ENCODE measurements around the gene MATN1.

The MATN1 gene

GRCh38 chr1:30680879-30681278, 42.5 kb downstream of the MATN1 start:
- no peak for DNase-seq (ENCODE audit: low read depth)

- DNase-seq (ENCODE audit: low read depth), result no peak
Measured at GRCh38 chr1:30680429-30680828, 43.0 kb downstream of the MATN1 start.

- DNase-seq (ENCODE audit: low read depth), result no peak
Measured at GRCh38 chr1:30679976-30680305, 43.4 kb downstream of the MATN1 start.

- DNase-seq (ENCODE audit: low read depth), result no peak
Measured at GRCh38 chr1:30679201-30679975, 44.0 kb downstream of the MATN1 start.

GRCh38 chr1:30678209-30678608, 45.2 kb downstream of the MATN1 start:
- DNase-seq (ENCODE audit: low read depth), result no peak

GRCh38 chr1:30677471-30677870, 45.9 kb downstream of the MATN1 start:
- DNase-seq (ENCODE audit: low read depth), result no peak

- DNase-seq (ENCODE audit: low read depth), result no peak
Measured at GRCh38 chr1:30675761-30676160, 47.6 kb downstream of the MATN1 start.

GRCh38 chr1:30675289-30675688, 48.1 kb downstream of the MATN1 start:
- no peak for DNase-seq (ENCODE audit: low read depth)

GRCh38 chr1:30673395-30673794, 50.0 kb downstream of the MATN1 start:
- no peak for DNase-seq (ENCODE audit: low read depth)

- no peak for DNase-seq (ENCODE audit: low read depth)
Measured at GRCh38 chr1:30672661-30673060, 50.7 kb downstream of the MATN1 start.

- DNase-seq (ENCODE audit: low read depth), result no peak
Measured at GRCh38 chr1:30670240-30671060, 52.9 kb downstream of the MATN1 start.

GRCh38 chr1:30668546-30669327, 54.6 kb downstream of the MATN1 start:
- no peak for DNase-seq (ENCODE audit: low read depth)

GRCh38 chr1:30668024-30668423, 55.4 kb downstream of the MATN1 start:
- no peak for DNase-seq (ENCODE audit: low read depth)

- no peak for DNase-seq (ENCODE audit: low read depth)
Measured at GRCh38 chr1:30666756-30667273, 56.6 kb downstream of the MATN1 start.

GRCh38 chr1:30665216-30666010, 58.0 kb downstream of the MATN1 start:
- no peak for DNase-seq (ENCODE audit: low read depth)

GRCh38 chr1:30664103-30664755, 59.2 kb downstream of the MATN1 start:
- DNase-seq (ENCODE audit: low read depth), result no peak

GRCh38 chr1:30663596-30664091, 59.7 kb downstream of the MATN1 start:
- DNase-seq (ENCODE audit: low read depth), result no peak

GRCh38 chr1:30662291-30662840, 61.0 kb downstream of the MATN1 start:
- DNase-seq (ENCODE audit: low read depth), result no peak

- no peak for DNase-seq (ENCODE audit: low read depth)
Measured at GRCh38 chr1:30661311-30661710, 62.1 kb downstream of the MATN1 start.
